ENCODE results near the gene DES.

DES gene

GRCh38 chr2:219473511-219473910, 55.3 kb downstream of the DES start:
- H3K4me3 ChIP-seq (replicated peaks; ENCODE audit: low read depth, low read length), result no peak overlapping the region
- TF ChIP-seq CTCF (IDR thresholded peaks at IDR 0.05; ENCODE audit: low read depth, low read length, missing control alignments), result no peak
- DNase-seq (ENCODE audit: extremely low read depth, low read depth), result no peak

- TF ChIP-seq CTCF (IDR thresholded peaks at IDR 0.05; ENCODE audit: low read depth, low read length, missing control alignments), result no peak
- no peak for DNase-seq (ENCODE audit: extremely low read depth, low read depth)
- no peak overlapping the region for H3K4me3 ChIP-seq (replicated peaks; ENCODE audit: low read depth, low read length)
These were observed 56.3 kb downstream of the DES start for GRCh38 chr2:219474285-219475060.

DNA sequence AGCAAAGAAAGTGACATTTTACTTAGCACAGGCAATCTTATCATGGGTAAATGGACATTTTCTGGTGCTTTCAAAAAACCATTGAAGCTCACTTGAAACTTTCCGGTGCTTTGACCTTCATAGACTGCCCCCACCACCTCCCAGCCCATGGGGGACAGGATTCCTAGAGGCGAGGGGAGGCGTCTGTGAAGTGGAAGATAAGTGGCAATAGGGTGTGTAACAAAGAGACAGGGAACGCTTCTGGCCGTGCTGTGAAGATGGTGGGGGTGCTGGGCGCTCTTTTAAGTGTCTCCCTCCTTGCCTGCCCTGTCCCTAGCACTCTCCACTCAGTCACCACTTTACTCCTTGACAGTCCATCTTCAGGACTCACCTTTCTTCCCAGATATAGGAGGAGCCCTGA, 57.1 kb downstream of the DES start:
- H3K4me3 ChIP-seq (replicated peaks; ENCODE audit: low read depth, low read length), result no peak overlapping the region
- TF ChIP-seq CTCF (IDR thresholded peaks at IDR 0.05; ENCODE audit: low read depth, low read length, missing control alignments), result no peak
- DNase-seq (ENCODE audit: extremely low read depth, low read depth), result no peak

DNA sequence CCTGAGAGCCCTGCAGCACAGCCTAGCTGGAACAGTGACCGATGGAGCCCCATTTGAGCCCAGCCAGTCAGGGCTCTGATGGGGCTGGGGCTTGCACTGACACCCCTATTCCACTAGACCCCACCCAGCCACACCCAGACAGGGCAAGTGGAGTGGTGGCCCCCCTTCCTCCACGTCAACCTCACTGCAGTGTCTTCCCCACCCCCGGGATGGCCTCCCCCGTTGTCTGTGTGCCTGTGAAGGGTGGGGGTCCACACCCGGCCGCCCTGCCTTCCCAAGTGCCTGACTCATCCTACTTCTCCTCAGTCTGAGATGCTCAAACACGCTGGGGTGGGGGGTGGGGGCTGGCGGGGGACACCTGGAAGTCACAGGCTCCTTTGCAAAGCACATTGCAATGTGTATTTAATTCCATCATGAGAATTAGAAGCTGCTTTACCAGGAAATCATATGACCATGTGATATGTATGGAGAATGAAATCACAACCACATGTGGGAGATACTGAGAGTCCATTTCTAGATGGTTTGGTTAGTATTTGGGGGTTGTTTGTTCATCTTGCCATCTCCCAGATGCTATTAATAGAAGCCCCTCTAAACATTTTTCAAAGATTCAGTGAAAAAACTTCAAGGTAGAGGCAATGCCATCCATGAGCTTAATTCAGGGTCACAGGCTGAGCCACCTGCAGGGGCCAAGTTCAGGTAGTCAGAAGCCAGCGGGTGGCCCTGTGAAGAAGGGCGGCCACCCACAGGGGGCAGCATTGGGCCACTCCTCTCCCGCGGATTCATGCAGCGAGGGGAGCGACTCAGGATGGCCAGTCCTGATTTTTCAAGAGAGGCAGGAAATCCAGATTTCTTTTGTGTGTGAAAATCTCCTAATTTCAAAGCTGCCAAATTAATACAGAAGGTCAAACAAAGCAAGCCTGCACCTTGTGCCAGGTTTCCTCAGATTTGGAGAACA, 57.8 kb downstream of the DES start:
- no peak for DNase-seq (ENCODE audit: extremely low read depth, low read depth)
- TF ChIP-seq CTCF (IDR thresholded peaks at IDR 0.05; ENCODE audit: low read depth, low read length, missing control alignments), result peak; percentile 94
- H3K4me3 ChIP-seq (replicated peaks; ENCODE audit: low read depth, low read length), result no peak overlapping the region

Measured in HFF-Myc (cell line).